ENCODE data around the gene TBRG4.

The TBRG4 gene

DNA sequence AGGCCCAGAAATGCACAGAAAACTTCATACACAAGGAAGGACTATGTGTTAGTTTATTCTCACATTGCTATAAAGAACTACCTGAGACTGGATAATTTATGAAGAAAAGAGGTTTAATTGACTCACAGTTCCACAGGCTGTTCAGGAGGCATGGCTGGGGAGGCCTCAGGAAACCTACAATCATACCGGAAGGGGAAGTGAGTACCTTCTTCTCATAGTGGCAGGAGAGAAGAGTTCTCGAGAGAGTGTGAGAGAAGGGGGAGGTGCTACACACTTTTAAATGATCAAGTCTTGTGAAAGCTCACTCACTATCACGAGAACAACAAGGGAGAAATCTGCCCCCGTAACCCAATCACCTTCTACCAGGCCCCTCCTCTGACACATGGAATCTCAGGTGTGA lies 29.3 kb upstream of the TBRG4 start:
- DNase-seq = no peak

DNA sequence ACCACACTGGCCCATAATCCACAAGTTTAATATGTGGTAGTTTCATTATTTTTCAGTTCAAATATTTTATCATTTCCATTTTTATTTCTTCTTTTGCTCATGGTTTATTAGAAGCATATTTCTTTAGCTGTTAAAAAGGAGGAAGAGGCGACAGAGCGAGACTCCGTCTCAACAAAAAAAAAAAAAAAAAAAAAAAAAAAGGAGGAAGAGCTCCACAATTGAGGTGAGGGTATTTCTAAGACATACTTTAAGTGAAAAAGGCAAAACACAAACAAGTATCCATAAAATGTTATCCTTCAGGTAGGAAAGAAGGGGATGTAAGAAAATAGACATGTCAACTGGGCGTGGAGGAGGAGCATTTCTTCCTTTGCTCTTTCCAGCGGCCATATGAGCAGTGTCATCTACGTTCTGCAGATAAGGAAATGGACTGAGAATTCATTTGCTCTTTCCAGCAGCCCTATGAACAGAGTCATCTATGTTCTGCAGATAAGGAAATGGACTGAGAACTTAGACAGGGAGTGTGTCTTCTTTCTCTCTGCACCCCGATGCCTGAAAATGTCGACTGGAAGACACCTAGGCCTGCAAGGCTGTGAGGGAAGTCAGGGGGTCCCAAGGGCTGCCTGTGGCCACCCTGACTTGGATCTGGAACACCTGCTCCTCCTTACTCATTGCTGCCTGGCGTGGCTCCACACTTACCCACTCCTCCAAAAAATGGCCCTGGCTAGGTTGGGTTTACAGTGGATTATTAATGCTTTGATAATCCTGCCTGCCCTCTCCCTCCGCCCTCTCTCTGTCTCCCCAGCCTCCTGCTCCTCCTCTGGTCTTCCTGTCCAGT lies 27.2 kb upstream of the TBRG4 start:
- no peak for DNase-seq

DNA sequence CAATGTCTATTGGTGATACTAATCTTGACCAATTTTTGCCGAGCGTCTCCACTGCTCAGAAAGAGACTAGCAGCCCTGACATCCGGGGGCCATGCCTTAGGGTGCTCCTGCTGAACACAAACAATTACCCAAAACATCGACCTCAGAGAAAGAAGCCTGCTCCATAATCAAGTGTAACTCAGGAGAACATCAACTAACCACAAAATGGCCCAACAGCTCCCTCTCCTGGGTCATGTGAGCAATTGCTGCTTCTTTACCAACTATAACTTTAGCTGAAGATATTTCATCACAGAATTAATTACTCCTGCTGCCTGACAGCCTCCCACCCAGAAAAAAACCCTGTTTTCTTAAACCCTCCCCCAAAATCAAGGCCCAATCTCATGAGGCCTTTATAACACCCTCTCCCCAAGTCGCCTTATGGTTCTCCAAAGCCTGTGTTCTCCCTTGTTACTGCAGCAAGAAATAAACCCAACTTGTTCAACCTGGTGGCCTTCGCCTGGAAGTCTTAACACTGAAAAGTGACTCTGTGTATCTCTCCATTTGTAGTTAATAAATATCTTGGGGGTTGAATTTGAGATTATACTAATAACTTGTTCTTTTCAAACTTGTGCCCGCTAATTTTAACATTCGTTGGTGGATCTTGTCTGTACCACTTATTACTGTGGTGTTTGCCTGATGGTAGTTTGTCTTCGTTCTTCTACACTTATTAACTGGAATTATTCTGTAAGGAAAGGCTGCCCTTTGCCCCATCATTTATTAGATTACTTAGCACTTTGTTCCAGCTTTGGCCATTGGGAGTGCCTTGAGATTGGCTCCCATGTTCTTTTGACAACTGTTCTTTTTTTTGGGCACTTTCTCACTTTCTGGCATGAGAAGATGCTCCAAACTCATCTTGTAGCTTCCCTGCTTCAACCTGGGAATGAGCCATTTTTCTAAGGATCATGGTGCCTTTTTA lies 24.9 kb upstream of the TBRG4 start:
- DNase-seq = peak; percentile 84

DNA sequence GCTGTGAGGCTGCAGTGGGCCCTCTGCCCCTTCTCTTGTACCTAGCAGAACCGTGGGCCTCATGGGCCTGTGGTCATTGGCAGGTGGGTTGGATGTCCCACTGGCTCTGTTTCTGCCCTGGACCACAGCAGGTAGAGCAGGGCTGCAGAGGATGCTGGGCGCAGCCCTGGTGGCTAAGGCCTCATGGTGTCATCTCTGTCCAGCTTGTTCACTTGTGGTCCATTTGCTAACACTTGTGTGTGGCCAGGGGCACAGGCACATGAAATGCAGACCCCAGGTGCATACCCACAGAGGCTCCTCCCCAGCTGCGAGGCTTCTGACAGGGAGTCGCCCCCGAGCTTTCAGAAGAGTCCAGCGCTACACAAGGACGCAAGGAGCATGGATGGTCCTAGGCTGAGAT lies 22.4 kb upstream of the TBRG4 start:
- no peak for DNase-seq

DNA sequence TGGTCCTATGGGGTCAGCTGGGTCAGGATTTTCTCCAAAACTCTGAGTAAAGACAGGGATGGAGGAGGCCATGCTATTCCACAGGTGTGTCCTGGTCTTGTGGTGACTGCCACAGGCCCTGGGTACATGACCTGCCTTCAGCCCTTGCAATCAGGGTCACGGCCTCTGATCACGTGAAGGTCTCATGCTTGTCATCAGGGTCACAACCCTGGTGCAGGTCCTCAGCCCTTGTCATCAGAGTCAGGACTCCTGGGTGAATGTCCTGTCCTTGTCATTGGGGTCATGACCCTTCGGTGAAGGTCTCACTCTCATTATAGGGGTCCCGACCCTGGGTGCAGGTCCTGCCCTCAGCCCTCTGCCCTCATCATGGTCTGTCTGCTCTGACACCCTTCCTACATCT lies 21.9 kb upstream of the TBRG4 start:
- no peak for DNase-seq

DNA sequence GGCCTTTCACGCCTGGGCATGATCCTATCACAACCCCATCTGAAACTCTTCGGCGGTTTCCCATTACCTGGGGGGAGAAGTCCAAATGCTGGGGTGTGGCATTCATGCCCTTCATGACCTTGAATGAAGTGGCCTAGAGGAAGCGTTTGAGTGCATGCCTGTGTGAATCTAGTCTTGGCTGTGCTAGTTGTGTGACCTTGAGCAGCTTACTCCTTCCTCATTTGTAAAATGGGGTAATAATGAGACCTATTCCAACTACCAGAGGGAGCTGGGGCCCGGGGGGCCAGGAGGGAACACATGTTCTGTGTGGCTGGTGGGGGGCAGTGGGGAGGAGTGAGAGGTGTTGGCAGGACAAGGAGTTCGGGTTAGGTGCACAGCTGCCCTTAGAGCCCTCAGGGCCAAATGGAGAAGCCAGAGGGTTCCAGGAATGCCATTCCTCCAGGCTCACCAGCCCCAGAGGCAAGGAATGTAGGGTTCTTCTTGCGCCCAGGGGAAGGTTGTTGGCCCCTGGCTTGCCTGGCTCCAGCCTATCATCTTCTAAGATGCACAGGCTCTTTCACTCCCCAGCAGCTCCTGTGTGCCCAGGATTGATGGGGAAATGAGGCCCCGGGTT lies 21.3 kb upstream of the TBRG4 start:
- no peak for DNase-seq

DNA sequence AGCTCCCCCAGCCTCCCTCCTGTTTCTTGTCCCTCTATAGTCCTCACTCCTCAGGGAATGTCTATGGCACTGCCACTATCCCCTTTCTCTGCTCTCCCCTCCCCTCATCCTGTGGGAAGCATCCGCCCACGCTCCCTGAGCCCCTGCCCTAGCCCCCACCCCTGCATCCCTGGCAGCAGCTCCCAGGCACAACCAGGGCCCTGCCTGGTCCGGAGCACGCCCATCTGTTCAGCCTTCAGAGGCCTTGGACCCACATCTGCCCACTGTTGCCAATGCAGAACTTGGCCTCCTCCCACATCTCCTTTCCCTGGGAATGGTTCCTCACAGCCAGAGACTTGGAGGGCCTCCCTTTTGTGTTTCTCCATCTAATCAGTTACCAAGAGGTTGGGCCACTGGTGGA lies 20.4 kb upstream of the TBRG4 start:
- DNase-seq = no peak

DNA sequence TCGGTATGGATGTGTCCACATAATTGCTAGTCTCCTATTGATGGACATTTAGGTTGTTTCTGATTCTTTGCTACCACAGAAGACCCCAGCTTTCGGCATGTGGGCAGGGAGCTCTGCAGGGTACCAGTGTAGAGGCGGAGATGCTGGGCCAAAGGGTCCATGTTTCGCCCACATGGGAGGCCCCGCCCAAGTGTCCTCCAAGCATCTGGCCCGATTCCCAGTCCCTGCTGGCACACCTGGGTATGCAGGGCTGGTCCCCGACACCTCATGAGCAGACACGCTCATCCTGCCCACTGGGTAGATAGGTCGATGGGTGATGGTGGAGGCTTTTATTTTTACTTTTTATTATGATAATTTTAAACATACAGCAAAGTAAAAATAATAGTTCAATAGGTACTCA lies 19.4 kb upstream of the TBRG4 start:
- DNase-seq = no peak

DNA sequence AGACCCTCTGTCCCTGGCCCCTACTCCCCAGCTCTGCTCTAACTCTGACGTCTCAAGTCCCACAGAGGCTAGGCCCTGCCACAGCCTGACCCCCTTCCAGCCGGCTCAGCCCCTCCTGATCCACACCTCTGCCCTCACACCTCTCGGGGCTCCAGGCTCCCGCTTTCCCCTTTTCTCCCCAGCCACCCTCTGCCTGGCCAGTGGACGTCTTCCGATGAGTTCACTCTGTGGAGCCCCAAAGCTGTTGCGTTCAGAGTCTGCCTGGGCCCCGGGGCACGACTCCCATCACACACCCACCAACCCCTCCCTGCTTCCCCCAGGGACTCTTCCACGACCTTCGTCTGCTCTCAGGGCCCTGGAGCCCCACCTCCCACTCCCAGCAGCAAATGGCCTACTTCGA lies 18.4 kb upstream of the TBRG4 start:
- no peak for DNase-seq

DNA sequence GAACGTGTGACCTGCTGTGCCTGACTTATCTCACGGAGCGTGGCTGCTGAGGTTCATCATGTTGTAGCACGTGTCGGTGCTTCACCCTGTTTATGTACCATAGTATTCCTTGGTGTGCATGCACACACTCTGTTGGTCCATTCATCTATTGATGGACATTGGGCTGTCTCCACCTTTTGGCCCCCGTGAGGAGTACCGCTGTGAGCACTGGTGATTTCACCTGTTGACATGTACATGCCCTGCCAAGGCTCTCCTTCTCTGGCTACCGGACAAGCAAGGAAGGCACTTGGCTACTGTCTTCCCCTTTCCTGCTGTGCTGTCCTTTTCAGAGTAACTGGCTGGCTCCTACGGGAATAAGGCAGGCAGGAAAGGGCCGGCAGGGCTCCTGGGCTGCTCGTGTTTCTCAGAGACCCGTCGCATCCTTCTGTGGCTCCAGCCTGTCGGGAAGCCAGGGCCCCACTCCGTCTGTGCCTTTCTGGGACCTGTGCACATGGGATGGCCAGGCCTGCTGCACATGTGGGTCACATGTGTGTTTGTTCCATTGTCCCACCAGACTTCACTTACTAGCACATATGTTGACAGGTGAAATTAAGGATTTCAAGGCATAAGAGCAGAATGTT lies 17.8 kb upstream of the TBRG4 start:
- no peak for DNase-seq

DNA sequence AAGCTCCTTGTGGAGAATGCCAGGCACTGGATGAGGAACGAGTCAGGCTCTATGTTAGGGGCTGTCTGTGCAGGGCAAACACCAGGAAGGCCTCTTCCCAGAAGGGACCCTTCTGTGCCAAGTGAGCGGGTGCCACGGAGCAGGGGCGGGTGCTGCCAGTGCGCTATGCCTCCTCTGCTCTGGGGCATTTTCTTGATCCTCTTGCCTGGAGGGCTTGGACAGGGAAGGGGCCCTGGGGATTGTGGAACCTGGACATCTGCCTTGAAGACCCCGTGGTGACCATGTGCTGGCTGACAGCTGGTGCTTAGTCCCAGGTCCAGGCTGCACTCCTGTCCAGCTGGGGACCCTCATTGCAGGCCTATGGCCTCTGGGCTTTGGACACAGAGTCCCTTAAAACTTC lies 15.4 kb upstream of the TBRG4 start:
- no peak for DNase-seq

DNA sequence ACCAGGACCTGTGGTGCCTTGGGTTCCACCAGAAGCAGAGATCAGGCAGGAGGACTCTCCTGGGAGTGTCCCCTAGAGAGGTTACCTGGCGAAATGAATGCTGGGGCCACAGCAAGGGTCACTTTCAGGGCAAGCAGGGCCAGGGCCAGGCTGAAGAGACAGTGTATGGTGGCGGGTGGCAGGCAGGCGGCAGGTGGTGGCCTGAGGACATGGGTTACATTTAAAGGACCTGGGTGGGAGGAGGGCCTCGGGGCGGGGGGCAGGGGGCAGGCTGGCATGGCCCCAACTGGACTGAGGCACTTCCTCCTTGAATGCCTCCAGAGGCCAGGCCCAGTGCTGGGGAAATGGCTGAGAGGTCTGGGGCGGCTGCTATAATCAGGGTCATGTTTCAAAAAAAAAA lies 14.7 kb upstream of the TBRG4 start:
- no peak for DNase-seq

DNA sequence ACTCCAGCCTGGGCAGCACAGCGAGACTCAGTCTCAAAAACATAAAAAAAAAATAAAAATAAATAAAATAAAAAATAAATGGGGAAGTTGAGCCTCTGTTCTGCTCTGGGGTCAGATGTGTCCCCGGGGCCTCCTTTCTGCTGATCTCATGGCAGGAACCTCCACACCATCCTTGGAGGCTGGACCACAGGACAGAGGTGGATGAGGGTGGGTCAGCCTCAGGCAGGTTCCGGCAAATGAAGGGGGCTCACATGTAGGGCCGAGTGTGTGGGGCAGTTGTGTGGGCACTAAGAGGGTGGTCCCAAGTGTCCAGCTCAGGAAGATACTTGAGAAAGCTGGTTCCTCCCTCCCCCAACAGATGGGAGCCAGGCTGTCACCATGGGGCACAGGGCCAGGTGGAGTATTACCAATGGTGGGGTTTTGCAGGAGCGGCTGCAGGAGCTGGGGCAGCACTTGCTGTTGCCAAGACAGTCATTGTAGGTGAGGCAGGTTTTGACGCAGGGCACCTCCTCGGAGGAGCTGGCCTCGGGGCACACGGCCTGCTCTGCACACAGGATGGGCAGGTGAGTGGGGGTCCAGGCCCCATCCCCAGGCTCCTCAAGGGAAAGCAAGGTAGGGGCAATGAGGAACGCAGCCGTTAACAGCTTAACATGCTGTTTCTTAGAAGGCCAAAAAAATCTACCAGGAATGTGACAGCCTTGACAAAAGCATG lies 13.9 kb upstream of the TBRG4 start:
- no peak for DNase-seq

DNA sequence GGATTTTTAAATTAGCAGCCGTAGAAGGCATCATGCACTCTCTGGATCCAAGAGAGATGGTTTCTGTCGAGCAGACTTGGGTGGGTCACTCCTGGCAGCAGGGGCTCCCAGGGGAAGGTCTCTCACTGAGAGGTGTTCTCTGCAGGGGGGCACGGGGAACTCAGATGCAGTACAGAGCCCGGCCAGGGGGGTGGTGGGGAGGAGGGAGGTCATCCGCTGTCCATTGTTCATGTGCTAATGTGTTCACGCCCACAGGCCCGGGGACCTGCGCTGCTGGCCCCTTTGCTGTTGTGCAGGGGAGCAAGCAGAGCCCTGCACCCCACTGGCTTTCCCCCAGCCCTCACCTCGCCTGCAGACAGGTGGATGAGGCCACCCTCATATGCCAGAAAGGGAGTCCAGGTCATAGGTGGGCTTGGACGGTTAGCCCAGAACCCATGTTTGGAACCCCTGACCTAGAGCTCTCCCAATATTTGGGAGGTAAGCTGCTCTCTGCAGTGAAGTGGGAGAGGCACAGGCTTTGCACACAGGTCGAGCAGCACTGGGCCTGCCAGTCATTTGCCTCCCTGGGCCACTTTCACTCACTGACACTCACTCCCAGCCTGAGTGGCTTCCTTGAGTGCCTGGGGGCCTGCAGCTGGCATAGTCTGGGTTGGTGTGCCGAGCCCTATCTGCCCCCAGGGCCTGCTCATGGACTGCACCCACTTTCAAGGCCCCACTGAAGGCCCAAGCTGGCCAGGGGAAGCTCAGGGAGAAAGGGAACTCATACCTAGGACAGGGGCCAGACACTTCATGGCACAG lies 12.6 kb upstream of the TBRG4 start:
- no peak for DNase-seq

DNA sequence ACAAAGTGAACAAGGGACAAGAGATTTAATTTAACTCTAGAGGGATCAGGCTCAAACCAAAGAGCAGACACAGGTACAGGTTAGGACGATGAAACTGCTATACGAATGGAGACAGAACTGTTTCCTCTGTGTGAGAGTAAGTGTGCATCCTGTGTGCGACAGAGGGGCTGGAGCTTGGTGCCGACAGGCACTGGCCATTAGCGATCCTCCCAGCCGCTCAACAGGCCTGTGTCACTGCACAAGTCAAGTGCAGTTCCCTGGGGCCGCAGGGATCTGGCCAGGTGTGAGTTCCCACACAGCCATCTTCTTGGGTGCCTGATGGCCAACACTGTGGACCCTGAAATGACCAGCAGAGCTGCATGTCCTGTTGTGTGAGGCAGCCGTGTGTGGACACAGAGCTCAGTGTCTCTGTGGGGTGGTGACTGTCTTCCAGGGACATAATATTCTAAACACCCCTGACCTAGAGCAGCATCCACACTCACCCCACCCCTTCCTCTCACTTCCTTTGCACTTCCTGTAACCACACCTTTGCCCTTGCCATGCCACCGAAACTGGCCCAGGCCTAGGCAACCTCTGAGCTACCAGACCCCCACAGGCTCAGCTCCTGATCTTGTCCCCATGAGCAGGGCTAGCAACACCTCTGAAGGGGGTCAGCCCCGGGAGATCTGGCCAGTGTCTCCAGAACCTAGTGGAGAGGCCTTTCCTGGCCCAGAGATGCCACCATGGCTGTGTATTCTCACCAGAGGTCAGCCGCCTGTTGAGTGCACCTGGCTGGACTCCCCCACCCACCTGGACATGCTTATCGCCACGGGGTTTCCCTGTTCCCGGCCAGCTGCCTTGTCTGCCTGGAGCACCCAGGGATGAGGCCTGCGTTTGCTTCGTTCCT lies 11.7 kb upstream of the TBRG4 start:
- no peak for DNase-seq

DNA sequence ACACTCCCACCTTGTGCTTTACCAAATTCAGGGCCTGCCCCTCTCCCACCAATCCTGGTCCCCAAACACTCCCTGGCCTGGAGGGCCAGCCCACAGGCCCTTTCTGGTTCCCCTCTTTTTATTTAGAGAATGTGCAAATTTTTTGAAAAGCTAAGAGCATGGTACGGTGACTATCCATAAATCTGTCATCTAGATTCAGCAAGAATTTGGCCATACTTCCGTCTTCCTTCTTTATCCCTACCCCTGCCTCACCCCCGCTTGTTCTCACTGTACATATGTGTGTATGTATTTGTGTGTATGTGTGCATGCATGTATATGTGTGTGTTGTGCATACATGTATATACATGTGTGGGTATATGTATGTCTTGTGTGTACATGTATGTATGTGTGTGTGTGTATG lies 8.1 kb upstream of the TBRG4 start:
- no peak for DNase-seq

DNA sequence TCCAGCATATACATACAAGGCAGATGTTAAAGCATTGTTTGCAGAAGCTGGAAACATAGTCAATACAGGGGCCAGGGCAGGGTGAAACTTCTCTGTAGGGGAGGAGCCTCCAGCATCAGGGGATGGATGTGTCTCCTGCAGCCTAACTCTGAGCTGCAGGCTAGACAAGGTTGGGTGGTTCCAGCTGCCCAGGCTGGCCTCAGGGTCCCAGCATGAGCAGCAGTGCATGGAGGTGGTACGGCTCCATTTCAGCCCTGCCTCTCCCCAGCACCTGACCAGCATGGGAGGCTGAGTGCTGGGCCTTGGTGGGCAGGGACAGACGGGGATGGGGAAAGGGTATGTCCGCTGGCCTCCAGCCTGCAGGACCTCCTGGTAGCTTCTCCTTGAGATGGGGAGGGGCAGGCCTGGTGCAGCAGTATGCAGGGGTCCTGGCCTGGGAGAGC lies 7.4 kb upstream of the TBRG4 start:
- DNase-seq = no peak

DNA sequence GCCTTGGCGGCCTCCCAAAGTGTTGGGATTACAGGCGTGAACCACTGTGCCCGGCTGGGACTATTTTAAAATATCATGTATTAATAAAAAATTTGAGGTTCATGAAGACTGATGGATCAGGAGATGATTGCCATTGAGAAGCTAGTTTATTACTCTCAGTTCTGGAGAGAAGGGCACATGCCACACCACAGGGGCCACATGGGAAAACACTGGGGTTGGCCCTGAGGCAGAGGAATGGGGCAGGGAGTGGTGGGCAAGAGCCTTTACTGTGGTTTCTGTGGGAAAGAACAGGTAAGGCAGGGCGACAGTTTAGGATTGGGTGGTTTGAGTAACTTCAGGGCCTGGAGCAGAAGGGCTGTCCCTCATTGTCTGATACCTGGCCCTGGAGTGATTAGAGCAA lies 6.8 kb upstream of the TBRG4 start:
- DNase-seq = peak; percentile 17

DNA sequence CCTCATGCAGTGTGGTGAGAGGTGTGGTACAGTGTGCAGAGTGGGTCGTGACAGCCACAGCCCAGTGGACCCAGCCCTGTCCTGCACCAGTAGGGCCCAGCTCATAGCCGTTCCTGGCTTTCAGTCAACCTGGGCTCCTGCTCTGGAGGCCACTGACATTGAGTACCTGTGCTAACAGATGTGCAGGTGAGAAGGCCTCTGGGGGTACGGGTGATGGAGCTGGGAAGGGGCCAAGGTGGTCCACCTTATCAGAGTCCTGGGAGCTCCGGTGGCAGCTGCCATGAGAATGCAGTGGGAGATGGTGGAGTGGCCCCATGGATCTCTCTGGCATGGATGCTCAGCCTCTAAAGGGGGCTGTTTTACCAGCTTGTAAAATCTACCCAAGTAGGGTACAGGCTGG lies 6.1 kb upstream of the TBRG4 start:
- peak; percentile 56 for DNase-seq

DNA sequence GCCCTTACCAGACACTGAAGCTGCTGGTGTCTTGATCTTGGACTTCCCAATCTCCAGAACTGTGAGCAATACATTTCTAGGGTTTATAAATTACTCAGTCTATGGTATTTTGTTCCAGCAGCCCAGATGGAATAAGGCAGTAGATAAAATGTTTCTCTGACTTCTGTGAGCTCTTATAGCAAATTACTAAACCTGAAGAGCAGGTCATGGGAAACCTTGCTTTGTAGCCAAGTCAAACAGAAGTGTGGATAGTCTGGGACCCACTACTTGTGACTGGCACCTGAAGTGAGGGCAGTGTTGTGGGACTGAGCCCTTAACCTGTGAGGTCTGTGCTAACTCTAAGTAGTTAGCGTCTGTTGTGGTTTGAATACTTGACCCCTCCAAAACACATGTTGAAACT lies 4.6 kb upstream of the TBRG4 start:
- no peak for DNase-seq

DNA sequence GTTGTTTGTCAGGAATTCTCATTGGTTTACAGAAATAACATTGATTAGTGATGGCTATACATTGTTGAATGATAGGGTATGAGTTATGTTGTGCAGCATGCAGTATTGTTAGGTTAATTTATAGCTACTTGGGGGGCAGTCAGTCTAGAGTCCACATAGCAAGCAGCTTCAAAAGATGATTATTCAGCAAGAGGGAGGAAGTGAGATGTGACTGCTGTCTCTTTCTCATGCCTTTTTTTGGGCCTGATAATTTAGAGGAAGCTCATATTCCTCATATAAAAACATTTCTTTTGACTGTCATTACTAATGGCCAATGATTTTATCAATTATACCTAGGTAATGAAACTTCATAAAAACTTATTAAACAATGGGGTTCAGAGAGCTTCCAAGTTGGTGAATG lies 3.4 kb upstream of the TBRG4 start:
- no peak for DNase-seq
